GM20000 (cell line): ENCODE results near the gene PPP1R7.
A peak's percentile ranks its signal among the peaks of the same experiment; 100 is the strongest.
"Not testable (repeated sequence)": the region's sequence is repeated elsewhere in the genome, so short reads cannot be mapped to it uniquely, and the experiment has no call there.

Source experiments
- DNase-seq: peaks from one replicate; pipeline ENCODE4 v3.0.0; 2012; ENCODE audit warnings: low spot score
- CTCF ChIP-seq: IDR thresholded peaks from 2 replicates; pipeline ENCODE4 v1.5.1; 2012; ENCODE audit warnings: mild to moderate bottlenecking, control low read depth; ENCODE audit errors: extremely low read depth, missing control alignments

PPP1R7 gene

DNA sequence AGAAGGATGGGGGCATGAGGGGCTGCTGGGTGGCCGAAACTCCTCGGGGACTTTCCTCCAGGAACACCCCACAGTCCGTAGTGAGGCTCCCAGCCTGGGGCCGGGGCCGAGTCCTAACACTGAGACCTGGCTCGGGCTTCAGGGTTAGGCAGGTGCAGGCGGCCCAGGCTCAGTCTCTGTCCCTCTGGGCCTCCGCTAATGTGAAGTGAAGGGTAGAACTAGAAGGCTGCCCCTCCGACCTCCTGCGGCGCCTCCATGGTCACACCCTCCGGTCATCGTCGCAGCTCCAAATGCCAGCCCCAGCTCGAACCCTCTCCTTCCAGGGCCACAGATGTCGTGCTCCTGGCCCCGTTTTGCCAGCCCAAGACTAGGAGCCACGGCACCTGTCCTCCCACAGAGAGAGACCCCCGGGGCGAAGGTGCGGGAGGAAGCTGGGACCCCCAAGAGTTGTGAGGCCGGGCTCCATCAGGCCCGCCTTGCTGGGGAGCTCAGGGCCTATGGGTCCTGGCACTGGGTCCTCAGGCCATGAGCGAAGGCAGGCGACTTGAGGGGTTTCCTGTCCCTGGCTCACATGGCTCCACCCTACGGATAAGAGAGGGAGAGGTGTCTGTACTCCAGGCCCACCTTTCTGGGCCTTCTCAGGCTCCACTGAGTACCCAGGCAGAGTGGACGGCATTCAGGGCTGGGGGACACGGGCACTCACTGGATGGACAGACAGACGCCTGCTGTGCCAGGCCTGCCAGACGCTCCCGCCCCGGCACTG lies 39.0 kb downstream of the PPP1R7 start:
- no peak for DNase-seq
- no peak for TF ChIP-seq CTCF

- no peak for TF ChIP-seq CTCF
- DNase-seq = no peak
Measured at GRCh38 chr2:241189856-241190201, 39.6 kb downstream of the PPP1R7 start.

DNA sequence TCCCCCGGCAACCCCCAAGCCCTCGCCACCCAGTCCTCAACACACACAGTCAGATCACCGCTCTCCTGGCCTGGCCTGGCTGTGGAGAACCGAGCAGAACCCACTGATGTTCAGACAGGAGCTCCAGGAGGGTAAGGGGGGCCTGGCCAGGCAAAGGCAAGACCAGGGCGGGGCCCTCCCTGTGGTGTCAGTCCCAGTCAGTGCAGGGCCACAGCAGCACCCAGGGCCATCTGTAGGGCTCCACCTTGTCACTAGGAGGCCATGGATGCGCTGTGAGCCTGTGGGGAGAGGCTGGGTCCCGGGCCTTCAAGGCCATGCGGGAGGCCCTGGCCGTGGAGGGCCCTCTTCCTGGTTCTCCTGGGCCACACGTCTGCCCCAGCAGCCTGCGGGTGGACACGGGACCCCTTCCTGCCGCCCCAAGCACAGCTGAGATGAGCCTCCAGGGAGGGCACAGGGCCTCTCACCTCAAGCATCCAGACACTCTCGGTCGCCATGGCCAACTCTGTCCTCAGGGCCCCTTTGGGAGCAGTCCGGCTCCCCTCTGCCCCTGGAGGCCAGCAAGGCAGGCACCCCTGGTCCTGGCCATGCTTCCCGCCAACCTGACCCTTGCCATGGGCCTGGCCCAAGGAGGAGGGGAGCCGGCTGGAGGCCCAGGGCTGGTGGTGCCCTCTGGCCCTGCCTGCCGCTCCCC lies 40.2 kb downstream of the PPP1R7 start:
- TF ChIP-seq CTCF = no peak
- DNase-seq = peak; percentile 22

- no peak for TF ChIP-seq CTCF
- no peak for DNase-seq
Measured at GRCh38 chr2:241191081-241191480, 40.8 kb downstream of the PPP1R7 start.

GRCh38 chr2:241193271-241193670 lies 43.0 kb downstream of the PPP1R7 start:
- no peak for TF ChIP-seq CTCF
- no peak for DNase-seq

GRCh38 chr2:241194811-241195210 lies 44.5 kb downstream of the PPP1R7 start:
- no peak for TF ChIP-seq CTCF
- DNase-seq = no peak

DNA sequence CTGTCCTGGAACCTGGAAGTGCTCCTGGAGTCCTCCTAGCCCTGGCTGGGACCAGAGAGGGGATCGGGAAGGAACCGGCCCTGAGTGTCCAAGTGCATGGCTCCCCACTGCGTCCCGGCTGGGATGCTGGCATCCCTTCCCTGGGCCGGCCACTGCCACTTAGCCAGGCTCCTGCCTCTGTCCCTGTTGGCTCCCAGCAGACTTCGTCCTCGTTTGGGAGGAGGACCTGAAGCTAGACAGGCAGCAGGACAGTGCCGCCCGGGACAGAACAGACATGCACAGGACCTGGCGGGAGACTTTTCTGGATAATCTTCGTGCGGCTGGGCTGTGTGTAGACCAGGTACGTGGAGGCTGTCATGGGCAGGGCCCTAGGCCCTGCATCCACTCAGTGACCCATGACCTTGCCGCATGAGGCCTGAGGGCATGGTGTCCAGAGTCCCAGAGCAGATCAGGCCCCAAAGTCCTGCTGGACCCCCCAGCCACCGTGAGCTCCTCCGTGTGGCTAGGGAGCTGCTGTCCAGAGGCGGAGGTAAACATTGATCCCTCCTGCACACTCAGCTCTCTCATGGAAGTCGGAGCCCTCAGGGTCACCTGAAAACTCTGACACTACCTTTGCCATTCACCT lies 45.4 kb downstream of the PPP1R7 start:
- no peak for DNase-seq

DNA sequence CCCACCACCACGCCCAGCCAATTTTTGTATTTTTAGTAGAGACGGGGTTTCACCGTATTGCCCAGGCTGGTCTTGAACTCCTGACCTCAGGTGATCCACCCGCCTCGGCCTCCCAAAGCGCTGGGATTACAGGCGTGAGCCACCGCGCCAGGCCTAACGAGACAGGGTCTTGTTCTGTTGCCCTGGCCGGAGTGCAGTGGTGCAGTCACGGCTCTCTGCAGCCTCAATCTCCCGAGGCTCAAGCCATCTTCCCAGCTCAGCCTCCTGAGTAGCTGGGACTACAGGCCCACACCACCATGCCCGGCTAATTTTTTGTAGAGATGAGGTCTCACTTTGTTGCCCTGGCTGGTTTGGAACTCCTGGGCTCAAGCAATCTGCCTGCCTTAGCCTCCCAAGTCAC lies 47.0 kb downstream of the PPP1R7 start:
- DNase-seq = not testable (repeated sequence)

More for the DNA sequence above, 45.4 kb downstream of the PPP1R7 start:
- TF ChIP-seq CTCF = no peak
